Body of pancreas (tissue), 4 donors: Measurements from ENCODE around the gene PPP1R37. TPM values are rescaled to one million over a fixed set of nuclear protein-coding genes. Genes with fewer than 3 reads are reported as not detected.

Source experiments
- ATAC-seq: fragments of 150-250 bp; one replicate; pipeline ENCODE4 v1.9.1; 2016
- DNase-seq, 4 donors: peaks; one replicate each; pipeline ENCODE4 v3.0.0-alpha.2; 2019
- H3K27ac ChIP-seq, 4 donors: fragments of 200-600 bp; sonication (generic); 1 replicate in 3 of 4; 2 replicates in 1 of 4; pipeline versions ENCODE4 v1.5.1 to v1.6.1; 2016 to 2019; ENCODE audit warnings: mild to moderate bottlenecking in 1 of 4, mixed read lengths in 1 of 4, moderate library complexity in 1 of 4
- H3K27me3 ChIP-seq, 2 donors: fragments of 200-600 bp; sonication (generic); one replicate each; pipeline ENCODE4 v1.6.0; 2016; ENCODE audit warnings: mild to moderate bottlenecking in 1 of 2
- H3K36me3 ChIP-seq, 2 donors: fragments of 200-600 bp; sonication (generic); replicated peaks in 1 of 2; 2 replicates each; pipeline ENCODE4 v1.5.1; 2016; ENCODE audit warnings: low read depth in 2 of 2; ENCODE audit not compliant: insufficient read depth in 1 of 2
- H3K4me1 ChIP-seq: fragments of 200-600 bp; sonication (generic); one replicate; pipeline ENCODE4 v1.6.0; 2016
- H3K4me3 ChIP-seq, 2 donors: fragments of 200-600 bp; sonication (generic); 1 replicate in 1 of 2; 2 replicates in 1 of 2; pipeline ENCODE4 v1.5.1; 2016 to 2019
- H3K9me3 ChIP-seq, 3 donors: fragments of 200-600 bp; sonication (generic); 1 replicate in 2 of 3; 2 replicates in 1 of 3; pipeline ENCODE4 v1.5.1; 2016
- POLR2A ChIP-seq, 3 donors: fragments of 450-650 bp; IDR thresholded peaks; one replicate each; pipeline ENCODE4 v1.6.1; 2016; ENCODE audit warnings: antibody characterized with exemption in 3 of 3, mild to moderate bottlenecking in 2 of 3
- WGBS, 2 donors: methylation state at CpG; one replicate each; pipeline ENCODE4 v1.1.5; 2017; 5-methylcytosine and 5-hydroxymethylcytosine counted together
- intact Hi-C: fragments of 100-400 bp; cut with DNase I; formaldehyde crosslinking; loops from one replicate; pipeline ENCODE4 v1.15.1; 2023
- total RNA-seq, 2 donors: library from RNA; depleted of rRNA; stranded (reverse); fragments of >200 nt; gene quantifications; one replicate each; pipeline ENCODE4 v1.1.0, GENCODE V29; 2016
- TF ChIP-seq, protein P1 (sequence below), 7 experiments: fragments of 450-650 bp in 4 of 7; fragments of 200-600 bp in 3 of 7; sonication (generic) in 3 of 7; IDR thresholded peaks; one replicate each; pipeline ENCODE4 v1.5.1; 2016 to 2019; ENCODE audit warnings: antibody characterized with exemption in 7 of 7

PPP1R37 gene
- total RNA-seq, 2 donors from 2014 or later: 16.6 to 49.8 TPM

DNA sequence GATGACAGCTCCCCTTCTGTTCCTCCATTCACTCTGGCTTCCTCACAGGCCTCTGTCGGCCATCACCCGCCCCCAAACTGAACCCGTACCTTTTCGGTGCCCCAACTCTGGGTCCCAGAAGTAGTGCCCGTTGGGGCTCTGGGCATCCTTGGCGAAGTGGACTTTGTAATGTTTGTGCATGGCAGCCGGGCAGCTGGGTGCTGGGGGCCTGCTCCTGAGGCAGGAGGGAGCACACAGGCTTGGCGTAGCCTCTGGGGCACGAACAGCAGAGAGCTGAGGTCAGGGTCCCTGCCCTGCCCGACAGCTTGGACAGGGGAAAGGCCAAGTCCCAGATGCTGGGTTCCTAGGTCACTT lies 67.0 kb downstream of the PPP1R37 start:
- H3K4me1 ChIP-seq: peaks cover 15% of the 10 kb centered on the region
- H3K4me3 ChIP-seq: no peak overlapping the region
- TF ChIP-seq POLR2A (IDR thresholded peaks at IDR 0.05): no peak
- TF ChIP-seq, protein P1, sequence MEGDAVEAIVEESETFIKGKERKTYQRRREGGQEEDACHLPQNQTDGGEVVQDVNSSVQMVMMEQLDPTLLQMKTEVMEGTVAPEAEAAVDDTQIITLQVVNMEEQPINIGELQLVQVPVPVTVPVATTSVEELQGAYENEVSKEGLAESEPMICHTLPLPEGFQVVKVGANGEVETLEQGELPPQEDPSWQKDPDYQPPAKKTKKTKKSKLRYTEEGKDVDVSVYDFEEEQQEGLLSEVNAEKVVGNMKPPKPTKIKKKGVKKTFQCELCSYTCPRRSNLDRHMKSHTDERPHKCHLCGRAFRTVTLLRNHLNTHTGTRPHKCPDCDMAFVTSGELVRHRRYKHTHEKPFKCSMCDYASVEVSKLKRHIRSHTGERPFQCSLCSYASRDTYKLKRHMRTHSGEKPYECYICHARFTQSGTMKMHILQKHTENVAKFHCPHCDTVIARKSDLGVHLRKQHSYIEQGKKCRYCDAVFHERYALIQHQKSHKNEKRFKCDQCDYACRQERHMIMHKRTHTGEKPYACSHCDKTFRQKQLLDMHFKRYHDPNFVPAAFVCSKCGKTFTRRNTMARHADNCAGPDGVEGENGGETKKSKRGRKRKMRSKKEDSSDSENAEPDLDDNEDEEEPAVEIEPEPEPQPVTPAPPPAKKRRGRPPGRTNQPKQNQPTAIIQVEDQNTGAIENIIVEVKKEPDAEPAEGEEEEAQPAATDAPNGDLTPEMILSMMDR (IDR thresholded peaks at IDR 0.05): no peak
- H3K27me3 ChIP-seq: no peaks in the 10 kb centered on the region
- DNase-seq (no peak), ATAC-seq (no peak)
- 70 to 71% methylated on average over 10 of the region's 10 CpGs for WGBS, 2 donors
- no peaks in the 10 kb centered on the region for H3K9me3 ChIP-seq
- intact Hi-C loops: no loop called here
- no peak overlapping the region for H3K27ac ChIP-seq
- H3K36me3 ChIP-seq: no peaks in the 10 kb centered on the region

DNA sequence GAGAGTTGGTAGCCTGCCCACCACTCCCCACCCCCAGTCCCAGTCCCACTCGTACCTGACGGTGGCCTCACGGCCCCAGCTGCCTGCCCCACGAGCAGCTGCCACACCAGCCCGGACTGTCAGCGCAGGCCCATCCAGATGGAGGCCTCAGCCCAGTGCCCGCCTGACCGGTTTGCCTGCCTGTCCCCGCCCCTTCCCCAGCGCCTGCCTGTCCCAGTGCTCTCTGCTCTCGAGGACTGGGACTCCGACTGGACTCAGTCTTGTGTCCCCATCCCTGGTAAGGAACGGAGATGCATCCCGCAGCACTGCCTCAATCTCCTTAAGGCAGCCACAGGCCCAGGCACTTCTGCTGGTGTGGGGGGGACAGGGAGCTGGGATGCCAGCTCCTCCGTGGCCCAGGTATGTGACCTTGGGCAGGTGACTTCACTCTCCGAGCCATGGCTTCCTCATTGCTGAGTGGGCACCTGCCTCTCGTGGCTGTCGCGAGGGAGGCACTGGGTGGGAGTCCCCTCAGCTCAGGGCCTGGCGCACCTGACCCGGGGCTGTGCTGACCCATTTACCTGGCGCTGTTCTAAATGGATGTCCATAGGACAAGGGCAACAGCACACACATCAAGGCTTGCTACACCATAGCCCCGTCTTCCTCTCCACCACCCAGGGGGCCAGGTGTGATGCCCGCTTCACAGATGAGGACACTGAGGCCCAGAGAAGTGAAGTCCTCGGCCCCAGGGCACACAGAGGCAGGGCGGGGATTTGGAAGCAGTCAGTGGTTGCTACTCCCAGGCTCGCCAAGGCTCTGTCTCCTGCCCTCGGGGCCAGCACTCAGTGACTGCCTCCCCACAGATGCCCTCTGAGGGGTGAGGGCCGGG lies 68.1 kb downstream of the PPP1R37 start, which contains the start of gene NKPD1:
TSS of gene NKPD1 (minus strand) at position 113 of the 868 bp plus-strand sequence. CDS start 832 bp downstream, outside the sequence.
- Histone ChIP-seq H3K36me3 (no peaks in the 10 kb centered on the region), H3K27me3 (no peaks in the 10 kb centered on the region), H3K4me3 (no peak within 1 kb of the TSS), H3K4me1 (peaks cover 15% of the 10 kb centered on the region), H3K27ac (no peak within 1 kb of the TSS), H3K9me3 (no peaks in the 10 kb centered on the region)
- 10 to 33% methylated on average over 2 to 28 of the region's 29 CpGs for WGBS, 2 donors
- TF ChIP-seq, protein P1 (IDR thresholded peaks at IDR 0.05): no peak
- TF ChIP-seq POLR2A (IDR thresholded peaks at IDR 0.05): no peak
- peak; percentile 65 to 81 (median 74) for DNase-seq
- intact Hi-C loops: no loop called here
- peak; percentile 75 for ATAC-seq

DNA sequence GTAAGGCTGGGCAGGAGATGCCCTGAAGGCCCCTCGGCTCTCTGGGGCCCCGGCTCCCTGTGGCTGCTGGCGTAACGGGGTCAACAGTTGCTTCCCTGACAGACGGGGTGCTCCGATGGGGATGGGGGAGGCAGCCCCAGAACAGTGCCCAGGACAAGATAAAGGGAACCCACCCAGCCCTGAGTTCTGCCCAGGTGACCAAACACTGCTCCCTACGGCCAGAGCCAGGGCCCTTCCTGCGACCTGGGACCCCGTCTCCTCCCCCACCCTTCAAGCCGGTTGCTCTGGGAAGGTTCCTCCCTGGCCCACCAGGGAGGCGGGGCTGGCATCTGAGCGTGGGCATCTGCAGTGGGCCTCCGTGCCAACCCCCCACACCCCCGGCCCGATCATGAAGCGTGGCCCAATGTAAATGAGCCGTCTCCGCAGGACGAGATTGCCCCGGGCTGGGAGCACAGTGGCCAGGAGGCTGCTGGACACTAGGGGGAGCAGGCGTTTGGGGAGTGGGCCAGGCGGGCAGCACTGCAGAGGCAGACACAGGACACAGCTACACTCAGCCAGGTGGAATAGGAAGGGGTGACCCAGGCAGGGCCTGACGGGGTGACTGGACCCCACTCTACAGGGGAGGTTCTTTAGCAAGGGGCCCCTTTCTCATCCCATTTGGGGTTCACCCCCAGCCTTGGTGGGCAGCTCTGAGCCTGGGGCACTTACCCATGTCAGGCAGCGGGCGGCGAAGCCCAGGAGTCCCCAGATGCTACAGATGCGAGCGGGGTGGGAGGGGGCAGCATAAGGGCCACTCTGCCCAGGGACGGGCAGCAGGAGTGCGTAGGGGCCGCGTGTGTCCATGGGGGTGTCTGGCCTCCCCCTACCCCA lies 69.0 kb downstream of the PPP1R37 start:
- Histone ChIP-seq H3K9me3 (no peaks in the 10 kb centered on the region), H3K27me3 (no peaks in the 10 kb centered on the region), H3K36me3 (no peaks in the 10 kb centered on the region), H3K4me3 (no peak overlapping the region), H3K4me1 (peaks cover 15% of the 10 kb centered on the region), H3K27ac (no peak overlapping the region)
- TF ChIP-seq POLR2A (IDR thresholded peaks at IDR 0.05): no peak
- TF ChIP-seq, protein P1 (IDR thresholded peaks at IDR 0.05): peak in 6 of 7 experiments; percentile 18 to 46 (median 34)
- intact Hi-C loops: no loop called here
- ATAC-seq (no peak), DNase-seq (peak in 3 of 4 donors; percentile 33 to 49 (median 37))
- 40 to 73% methylated on average over 3 to 31 of the region's 32 CpGs for WGBS, 2 donors

DNA sequence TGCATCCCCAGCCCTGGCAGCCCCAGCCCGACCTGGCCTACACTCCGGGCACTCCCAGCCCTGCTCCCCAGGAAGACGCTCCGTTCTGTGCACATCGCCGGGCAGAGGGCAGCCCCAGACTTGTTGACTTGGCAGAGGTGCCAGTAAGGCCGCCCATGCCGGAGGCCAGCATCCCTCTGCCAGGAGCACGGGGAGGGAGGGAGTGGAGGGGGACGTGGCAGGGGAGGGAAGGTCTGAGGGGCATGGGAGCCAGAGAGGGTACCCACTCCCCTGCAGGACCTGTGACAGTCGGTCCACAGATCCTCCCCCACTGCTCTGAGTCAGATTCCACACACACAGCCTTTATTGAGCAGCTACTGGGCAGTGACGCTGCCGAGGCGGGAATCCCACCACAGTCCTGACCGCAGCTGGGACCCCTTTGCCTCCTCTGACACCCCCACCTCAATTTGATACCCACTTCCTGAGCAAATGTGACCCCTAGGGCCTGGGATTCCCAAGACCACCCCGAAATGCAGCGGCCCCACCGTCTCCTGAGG lies 69.7 kb downstream of the PPP1R37 start:
- Histone ChIP-seq H3K27ac (no peak overlapping the region), H3K36me3 (no peaks in the 10 kb centered on the region), H3K4me1 (peaks cover 15% of the 10 kb centered on the region), H3K9me3 (no peaks in the 10 kb centered on the region), H3K27me3 (no peaks in the 10 kb centered on the region), H3K4me3 (no peak overlapping the region)
- no peak for TF ChIP-seq POLR2A (IDR thresholded peaks at IDR 0.05)
- TF ChIP-seq, protein P1 (IDR thresholded peaks at IDR 0.05): no peak
- 61 to 75% methylated on average over 5 to 18 of the region's 18 CpGs for WGBS, 2 donors
- ATAC-seq (no peak), DNase-seq (no peak)
- intact Hi-C loops: no loop called here
